Measurements from ENCODE around the gene BCL2L12. TPM values are rescaled to one million over a fixed set of nuclear protein-coding genes. Genes with fewer than 3 reads are reported as not detected.
A peak's percentile ranks its signal among the peaks of the same experiment; 100 is the strongest.

Gene BCL2L12
- total RNA-seq, 1 experiment from 2014 or later = 93.9 TPM

GRCh38 chr19:49676784-49677230 is 11.1 kb downstream of the BCL2L12 start:
- no peak overlapping the region for H2AFZ ChIP-seq (ENCODE audit: low read depth, low read length, poor library complexity, severe bottlenecking)
- no peaks in the 10 kb centered on the region for H3K27me3 ChIP-seq (ENCODE audit: insufficient read depth, low read length)
- H3K79me2 ChIP-seq (ENCODE audit: insufficient read depth, low read length) = peaks cover 47% of the 10 kb centered on the region
- TF ChIP-seq EGR1 (IDR thresholded peaks at IDR 0.05; ENCODE audit: low read depth) (0 out of 2 replicates have a peak, but pooled peaks have one; percentile 72), RAD21 (IDR thresholded peaks at IDR 0.05; ENCODE audit: low read depth) (no peak), SRF (IDR thresholded peaks at IDR 0.05; ENCODE audit: low read depth) (no peak; the same call in 1 of the 2 replicates), ELF1 (IDR thresholded peaks at IDR 0.05; ENCODE audit: borderline replicate concordance, low read depth) (no peak), ZBTB33 (IDR thresholded peaks at IDR 0.05; ENCODE audit: extremely low read depth, insufficient replicate concordance, low read length) (peak; percentile 17), JUND (IDR thresholded peaks at IDR 0.05) (no peak), MAX (IDR thresholded peaks at IDR 0.05) (no peak), ZNF274 (IDR thresholded peaks at IDR 0.05; ENCODE audit: low read depth, low read length) (no peak), ATF3 (IDR thresholded peaks at IDR 0.05) (no peak), SP1 (IDR thresholded peaks at IDR 0.05; ENCODE audit: low read depth) (peak; percentile 97)
- ATAC-seq (peak; percentile 71), DNase-seq (ENCODE audit: low read depth, low spot score) (peak; percentile 100)
- intact Hi-C loops (cut with micrococcal nuclease) = loop anchor here (1.0 to 5.0 kb wide), 5 partner anchors 37 to 174 kb away; partner anchors contain the start of genes PRR12 and RRAS
- no peaks in the 10 kb centered on the region for H3K9me3 ChIP-seq (ENCODE audit: control insufficient read depth in 1 of 2, insufficient read depth in 1 of 2, low read depth in 1 of 2, low read length in 2 of 2)
- peaks cover 22% of the 10 kb centered on the region; the same call in 1 of the 2 replicates for H4K20me1 ChIP-seq (ENCODE audit: insufficient read depth)
- peak overlapping the region; percentile 100 for H3K9ac ChIP-seq (ENCODE audit: low read length)
- H3K4me3 ChIP-seq (replicated peaks in 1 of 2; ENCODE audit: low read depth in 1 of 2, low read length in 2 of 2) = peak overlapping the region; percentile 93 to 99
- ChIA-PET CTCF (interaction anchor here (0.9 to 3.4 kb wide), 8 partner anchors 10 to 130 kb away, joined by 3 to 19 read pairs (median 3); partner anchors contain the start of genes BCL2L12, IRF3, NOSIP and PRR12), RAD21 (ENCODE audit: low non-redundant PET in 1 of 2, low total read pairs in 2 of 2, uncharacterized antibody in 2 of 2, unreplicated experiment in 2 of 2) (interaction anchor here in 1 of 2 experiments (0.5 to 1.3 kb wide), 2 partner anchors 36 to 683 kb away, joined by 5 to 6 read pairs; partner anchors contain the start of genes RRAS and RUVBL2), POLR2A (interaction anchor here (0.8 to 4.3 kb wide), 21 partner anchors 12 to 683 kb away, joined by 3 to 92 read pairs (median 5); partner anchors contain the start of genes ALDH16A1, AP2A1, ATF5 and BCL2L12)
- no TSS peak for BruUV-seq (replicated peaks)
- peaks cover 31 to 49% of the 10 kb centered on the region in 2 experiments for H3K4me1 ChIP-seq (ENCODE audit: control insufficient read depth in 1 of 2, insufficient read depth in 2 of 2, low read length in 2 of 2)
- peak overlapping the region; percentile 69 for H3K4me2 ChIP-seq (ENCODE audit: low read length)
- H3K27ac ChIP-seq (ENCODE audit: low read depth, low read length) = peak overlapping the region; percentile 99
- no peaks in the 10 kb centered on the region for H3K9me2 ChIP-seq (ENCODE audit: insufficient read depth)
- peaks cover 5 to 12% of the 10 kb centered on the region in 2 experiments; a peak in 3 of 4 replicates for H3K36me3 ChIP-seq (ENCODE audit: control insufficient read depth in 1 of 2, insufficient read depth in 2 of 2, low read length in 2 of 2)
